ENCODE measurements around the gene TMEM184B. TPM values are rescaled to one million over a fixed set of nuclear protein-coding genes. Genes with fewer than 3 reads are reported as not detected.
A peak's percentile ranks its signal among the peaks of the same experiment; 100 is the strongest.

The TMEM184B gene
- total and polyA plus RNA-seq, 2 donors (not counting 1 experiment from before 2014, with no cell fraction given) = 9.9 to 24.7 TPM

DNA sequence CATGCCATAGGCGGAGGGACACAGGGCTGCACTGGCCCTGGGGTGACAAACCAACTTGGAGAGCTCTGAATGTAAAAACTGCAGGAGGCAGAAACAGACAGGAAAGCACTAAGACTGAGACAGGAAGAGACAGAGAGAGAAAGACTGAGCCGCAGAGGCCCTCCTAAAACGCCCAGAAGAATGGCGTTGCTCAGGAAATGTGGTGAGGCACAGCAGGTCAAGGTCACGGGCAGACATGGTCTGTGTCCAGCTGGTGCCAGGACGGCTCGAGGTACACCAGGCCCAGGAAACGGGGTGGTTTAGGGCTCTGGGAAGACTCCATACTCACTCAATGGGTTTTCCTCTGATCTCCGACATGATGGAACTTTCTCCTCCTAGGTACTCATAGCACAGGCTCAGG lies 41.9 kb downstream of the TMEM184B start:
- Histone ChIP-seq H3K27ac (ENCODE audit: low read length in 2 of 2) (no peak overlapping the region), H3K4me3 (ENCODE audit: control extremely low read depth in 1 of 5, extremely low read depth in 1 of 5, insufficient read depth in 1 of 5, low read depth in 2 of 5, low read length in 4 of 5) (no peak overlapping the region), H3K36me3 (replicated peaks in 1 of 2; ENCODE audit: control extremely low read depth in 1 of 2, control insufficient read depth in 1 of 2, extremely low read depth in 1 of 2, insufficient read depth in 2 of 2, low read length in 1 of 2) (no peaks in the 10 kb centered on the region), H3K4me1 (ENCODE audit: control insufficient read depth in 2 of 2, insufficient read depth in 2 of 2, low read length in 2 of 2) (no peaks in the 10 kb centered on the region), H3K27me3 (replicated peaks in 1 of 4; ENCODE audit: control extremely low read depth in 1 of 4, control insufficient read depth in 3 of 4, insufficient read depth in 4 of 4, low read length in 3 of 4) (no peaks in the 10 kb centered on the region), H2AFZ (ENCODE audit: insufficient read depth, low read depth, low read length, poor library complexity, severe bottlenecking) (no peak overlapping the region), H4K20me1 (ENCODE audit: control insufficient read depth, insufficient read depth, low read length, poor library complexity, severe bottlenecking) (no peaks in the 10 kb centered on the region), H3K9ac (ENCODE audit: low read length) (no peak overlapping the region), H3K4me2 (replicated peaks; ENCODE audit: low read depth, low read length, poor library complexity, severe bottlenecking) (no peak overlapping the region), H3K9me3 (ENCODE audit: control extremely low read depth in 1 of 3, control insufficient read depth in 2 of 3, insufficient read depth in 1 of 3, low read length in 2 of 3) (no peaks in the 10 kb centered on the region), H3K79me2 (ENCODE audit: control insufficient read depth, insufficient read depth, low read length) (no peaks in the 10 kb centered on the region)
- DNase-seq (no peak), ATAC-seq (ENCODE audit: low read depth) (no peak)
- Mint-ChIP-seq H3K4me3 (no peak overlapping the region), H3K27ac (no peak overlapping the region), H3K4me1 (no peaks in the 10 kb centered on the region), H3K27me3 (no peaks in the 10 kb centered on the region), H3K9me3 (ENCODE audit: insufficient read depth) (no peaks in the 10 kb centered on the region)
- WGBS (ENCODE audit: insufficient coverage) = 94% methylated on average over 7 of the region's 9 CpGs
- intact Hi-C loops (cut with micrococcal nuclease) = no loop called here
- TF ChIP-seq, protein P1, sequence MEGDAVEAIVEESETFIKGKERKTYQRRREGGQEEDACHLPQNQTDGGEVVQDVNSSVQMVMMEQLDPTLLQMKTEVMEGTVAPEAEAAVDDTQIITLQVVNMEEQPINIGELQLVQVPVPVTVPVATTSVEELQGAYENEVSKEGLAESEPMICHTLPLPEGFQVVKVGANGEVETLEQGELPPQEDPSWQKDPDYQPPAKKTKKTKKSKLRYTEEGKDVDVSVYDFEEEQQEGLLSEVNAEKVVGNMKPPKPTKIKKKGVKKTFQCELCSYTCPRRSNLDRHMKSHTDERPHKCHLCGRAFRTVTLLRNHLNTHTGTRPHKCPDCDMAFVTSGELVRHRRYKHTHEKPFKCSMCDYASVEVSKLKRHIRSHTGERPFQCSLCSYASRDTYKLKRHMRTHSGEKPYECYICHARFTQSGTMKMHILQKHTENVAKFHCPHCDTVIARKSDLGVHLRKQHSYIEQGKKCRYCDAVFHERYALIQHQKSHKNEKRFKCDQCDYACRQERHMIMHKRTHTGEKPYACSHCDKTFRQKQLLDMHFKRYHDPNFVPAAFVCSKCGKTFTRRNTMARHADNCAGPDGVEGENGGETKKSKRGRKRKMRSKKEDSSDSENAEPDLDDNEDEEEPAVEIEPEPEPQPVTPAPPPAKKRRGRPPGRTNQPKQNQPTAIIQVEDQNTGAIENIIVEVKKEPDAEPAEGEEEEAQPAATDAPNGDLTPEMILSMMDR (IDR thresholded peaks at IDR 0.05) = no peak
- no peak for TF ChIP-seq EZH2 (IDR thresholded peaks at IDR 0.05; ENCODE audit: borderline replicate concordance, insufficient read depth, low read depth, low read length, poor library complexity, severe bottlenecking)
- ChIA-PET POLR2A (no interaction called here), CTCF (interaction anchor here (1.5 to 4.6 kb wide), 3 partner anchors 32 to 178 kb away, joined by 4 to 30 read pairs (median 25); no protein-coding TSS in a partner anchor)

DNA sequence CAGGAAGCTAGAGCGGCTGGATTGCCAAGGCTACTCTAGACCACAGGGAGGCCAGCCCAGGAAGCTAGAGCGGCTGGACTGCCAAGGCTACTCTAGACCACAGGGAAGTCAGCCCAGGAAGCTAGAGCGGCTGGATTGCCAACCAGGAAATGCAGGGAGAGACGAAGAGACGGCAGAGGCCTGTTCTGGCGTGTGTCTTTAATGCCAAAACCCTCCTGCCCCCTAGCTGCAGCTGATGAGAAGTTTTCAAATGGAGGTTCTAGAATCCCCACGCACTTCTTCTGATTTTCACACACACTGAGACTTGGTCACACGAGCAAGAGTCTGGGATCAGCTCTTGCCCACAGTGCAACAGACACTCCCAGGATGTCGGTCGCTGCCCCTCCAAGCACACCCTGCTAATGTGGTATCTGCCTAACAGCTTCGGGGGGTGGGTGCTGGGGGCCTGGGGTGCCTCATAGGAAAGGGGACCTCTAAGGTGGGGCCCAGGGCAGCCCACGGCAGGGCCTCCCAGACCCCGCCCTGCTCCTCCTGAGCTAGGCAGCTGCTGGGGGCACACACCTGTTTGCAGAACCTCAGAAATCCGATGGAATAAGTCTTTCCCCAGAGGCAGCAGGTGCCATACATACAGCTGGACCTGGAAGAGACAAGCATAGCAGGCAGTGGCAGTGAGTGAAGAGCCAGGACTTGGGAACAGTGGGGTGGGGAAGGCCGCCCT lies 42.5 kb downstream of the TMEM184B start:
- intact Hi-C loops (cut with micrococcal nuclease) = no loop called here
- H3K36me3 ChIP-seq (replicated peaks in 1 of 2; ENCODE audit: control extremely low read depth in 1 of 2, control insufficient read depth in 1 of 2, extremely low read depth in 1 of 2, insufficient read depth in 2 of 2, low read length in 1 of 2) = no peaks in the 10 kb centered on the region
- H3K9me3 ChIP-seq (ENCODE audit: control extremely low read depth in 1 of 3, control insufficient read depth in 2 of 3, insufficient read depth in 1 of 3, low read length in 2 of 3) = no peaks in the 10 kb centered on the region
- H3K79me2 ChIP-seq (ENCODE audit: control insufficient read depth, insufficient read depth, low read length) = no peaks in the 10 kb centered on the region
- H3K27ac ChIP-seq (ENCODE audit: low read length in 2 of 2) = no peak overlapping the region
- no peak overlapping the region for H2AFZ ChIP-seq (ENCODE audit: insufficient read depth, low read depth, low read length, poor library complexity, severe bottlenecking)
- no peak overlapping the region for H3K4me3 ChIP-seq (ENCODE audit: control extremely low read depth in 1 of 5, extremely low read depth in 1 of 5, insufficient read depth in 1 of 5, low read depth in 2 of 5, low read length in 4 of 5)
- H3K27me3 ChIP-seq (replicated peaks in 1 of 4; ENCODE audit: control extremely low read depth in 1 of 4, control insufficient read depth in 3 of 4, insufficient read depth in 4 of 4, low read length in 3 of 4) = no peaks in the 10 kb centered on the region
- DNase-seq (peak; percentile 48), ATAC-seq (ENCODE audit: low read depth) (no peak)
- WGBS (ENCODE audit: insufficient coverage) = 71% methylated on average over 12 of the region's 15 CpGs
- no peak overlapping the region for H3K9ac ChIP-seq (ENCODE audit: low read length)
- ChIA-PET CTCF (interaction anchor here (1.5 to 4.6 kb wide), 3 partner anchors 31 to 178 kb away, joined by 4 to 30 read pairs (median 25); no protein-coding TSS in a partner anchor), POLR2A (interaction anchor here (0.6 kb wide), 2 partner anchors 115 to 117 kb away, joined by 3 read pairs; no protein-coding TSS in a partner anchor)
- no peak overlapping the region for H3K4me3 Mint-ChIP-seq
- H3K4me2 ChIP-seq (replicated peaks; ENCODE audit: low read depth, low read length, poor library complexity, severe bottlenecking) = no peak overlapping the region
- H3K27me3 Mint-ChIP-seq = no peaks in the 10 kb centered on the region
- TF ChIP-seq, protein P1 (IDR thresholded peaks at IDR 0.05) = peak; percentile 35
- TF ChIP-seq EZH2 (IDR thresholded peaks at IDR 0.05; ENCODE audit: borderline replicate concordance, insufficient read depth, low read depth, low read length, poor library complexity, severe bottlenecking) = no peak
- H4K20me1 ChIP-seq (ENCODE audit: control insufficient read depth, insufficient read depth, low read length, poor library complexity, severe bottlenecking) = no peaks in the 10 kb centered on the region
- H3K27ac Mint-ChIP-seq = no peak overlapping the region
- no peaks in the 10 kb centered on the region for H3K4me1 ChIP-seq (ENCODE audit: control insufficient read depth in 2 of 2, insufficient read depth in 2 of 2, low read length in 2 of 2)
- no peaks in the 10 kb centered on the region for H3K4me1 Mint-ChIP-seq
- no peaks in the 10 kb centered on the region for H3K9me3 Mint-ChIP-seq (ENCODE audit: insufficient read depth)
